GM21723 (cell line): ENCODE results near the gene TMEM209.
A peak's percentile ranks its signal among the peaks of the same experiment; 100 is the strongest.

Source experiments
- ATAC-seq: cut with Tn5 transposase; IDR thresholded peaks from one replicate; pipeline ENCODE4 v1.9.1; 2021; ENCODE audit warnings: mild to moderate bottlenecking, moderate library complexity; ENCODE audit not compliant: unreplicated experiment

The TMEM209 gene

GRCh38 chr7:130144312-130145171 lies 60.7 kb downstream of the TMEM209 start:
- ATAC-seq: no peak

GRCh38 chr7:130143986-130144311 lies 61.3 kb downstream of the TMEM209 start:
- ATAC-seq: no peak

GRCh38 chr7:130143334-130143732 lies 61.9 kb downstream of the TMEM209 start:
- ATAC-seq: no peak

- ATAC-seq: no peak
Measured at GRCh38 chr7:130142654-130143333, 62.4 kb downstream of the TMEM209 start.

GRCh38 chr7:130141884-130142653 lies 63.1 kb downstream of the TMEM209 start:
- peak; percentile 8 for ATAC-seq

- ATAC-seq: peak; percentile 69
Measured at GRCh38 chr7:130141161-130141883, 63.9 kb downstream of the TMEM209 start.

- ATAC-seq: no peak
Measured at GRCh38 chr7:130140551-130141160, 64.5 kb downstream of the TMEM209 start.

GRCh38 chr7:130139193-130139960 lies 65.8 kb downstream of the TMEM209 start:
- no peak for ATAC-seq

- ATAC-seq: no peak
Measured at GRCh38 chr7:130137207-130137606, 68.0 kb downstream of the TMEM209 start.

GRCh38 chr7:130136579-130137167 lies 68.5 kb downstream of the TMEM209 start:
- no peak for ATAC-seq

- no peak for ATAC-seq
Measured at GRCh38 chr7:130135208-130136205, 69.7 kb downstream of the TMEM209 start.

- no peak for ATAC-seq
Measured at GRCh38 chr7:130134726-130135125, 70.5 kb downstream of the TMEM209 start.

GRCh38 chr7:130134106-130134636 lies 71.0 kb downstream of the TMEM209 start:
- no peak for ATAC-seq

- ATAC-seq: no peak
Measured at GRCh38 chr7:130133029-130133782, 72.0 kb downstream of the TMEM209 start.

GRCh38 chr7:130131964-130132875 lies 73.0 kb downstream of the TMEM209 start:
- ATAC-seq: no peak

GRCh38 chr7:130131191-130131834 lies 73.9 kb downstream of the TMEM209 start:
- ATAC-seq: no peak
